NCI-H748 (cell line): ENCODE results near the gene NTMT2.

Experiments used
- DNase-seq: peaks from one replicate; lab custom pipeline; 2025; ENCODE audit not compliant: unreplicated experiment; lab: John Stamatoyannopoulos, UW

Gene NTMT2

DNA sequence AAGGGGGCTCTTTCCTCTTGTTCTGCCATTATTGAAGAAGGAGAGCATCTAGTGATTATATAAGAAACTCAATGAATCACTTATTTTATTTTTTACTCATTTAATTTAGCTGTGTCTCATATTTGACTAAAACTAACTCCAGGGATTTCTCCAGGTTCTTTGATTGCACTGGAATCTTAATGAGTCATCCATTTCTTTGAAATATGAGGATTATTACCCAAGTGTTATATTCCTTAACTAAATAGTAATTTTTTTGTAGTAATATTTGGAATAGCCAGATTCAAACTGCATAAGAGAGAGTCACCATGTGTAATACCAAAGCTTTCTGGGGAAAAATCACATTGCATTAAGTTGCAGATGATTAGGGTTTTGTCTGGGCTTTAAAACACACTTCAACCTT is 59.5 kb downstream of the NTMT2 start:
- no peak for DNase-seq

DNA sequence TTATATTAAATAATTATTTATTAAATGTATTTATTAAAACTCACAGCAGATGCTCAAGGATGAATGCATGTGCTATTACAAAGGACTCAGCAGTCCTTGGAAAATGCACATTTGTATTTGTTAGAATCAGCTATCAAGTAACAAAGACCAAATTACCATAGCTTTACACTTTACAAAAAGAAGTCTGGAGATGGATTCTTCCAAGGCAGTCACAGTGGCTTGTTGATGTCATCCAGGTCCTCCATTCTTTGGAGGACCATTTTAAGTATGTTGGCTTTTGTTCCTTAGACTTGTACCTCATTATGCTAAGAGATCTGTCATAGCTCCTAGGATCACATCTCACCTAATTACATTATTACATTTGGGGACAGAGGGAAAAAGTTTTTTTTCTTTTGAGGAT is 63.4 kb downstream of the NTMT2 start:
- no peak for DNase-seq

DNA sequence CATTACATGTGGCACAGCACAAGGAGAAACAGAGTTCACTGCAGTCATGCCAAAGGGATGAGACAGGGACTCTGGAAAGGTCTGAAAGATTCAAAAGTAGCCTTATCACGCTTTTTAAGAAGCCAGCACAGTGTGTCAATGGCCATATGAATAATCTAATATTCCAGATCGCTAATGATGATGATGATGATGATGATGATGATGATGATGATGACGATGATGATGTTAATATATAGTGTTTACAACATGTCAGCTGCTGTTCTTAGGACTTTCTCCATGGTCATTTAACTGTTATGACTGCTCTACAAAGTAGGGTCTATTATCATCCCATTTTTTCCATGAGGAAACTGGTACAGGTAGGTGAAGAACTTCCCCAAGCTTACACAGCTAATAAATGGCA is 64.4 kb downstream of the NTMT2 start:
- no peak for DNase-seq

DNA sequence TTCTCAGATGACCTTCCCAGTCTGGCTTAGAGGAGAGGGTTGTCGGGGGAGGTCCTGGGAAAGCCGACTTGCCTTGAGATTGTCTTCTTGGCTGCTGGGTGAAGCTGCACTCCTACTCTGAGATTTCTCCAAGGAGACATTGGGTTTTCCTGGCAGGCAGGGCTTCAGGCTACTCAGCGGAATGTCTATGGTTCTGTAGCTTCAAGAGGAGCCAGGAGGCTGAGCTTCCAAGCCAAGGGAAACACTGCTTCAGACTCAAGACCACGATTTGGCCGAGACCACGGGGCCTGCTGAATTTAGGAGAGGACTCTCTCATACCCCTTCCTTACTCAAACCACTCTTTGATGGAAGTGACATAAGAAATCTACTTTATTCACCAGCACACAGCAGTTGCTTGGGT is 67.8 kb downstream of the NTMT2 start:
- no peak for DNase-seq

DNA sequence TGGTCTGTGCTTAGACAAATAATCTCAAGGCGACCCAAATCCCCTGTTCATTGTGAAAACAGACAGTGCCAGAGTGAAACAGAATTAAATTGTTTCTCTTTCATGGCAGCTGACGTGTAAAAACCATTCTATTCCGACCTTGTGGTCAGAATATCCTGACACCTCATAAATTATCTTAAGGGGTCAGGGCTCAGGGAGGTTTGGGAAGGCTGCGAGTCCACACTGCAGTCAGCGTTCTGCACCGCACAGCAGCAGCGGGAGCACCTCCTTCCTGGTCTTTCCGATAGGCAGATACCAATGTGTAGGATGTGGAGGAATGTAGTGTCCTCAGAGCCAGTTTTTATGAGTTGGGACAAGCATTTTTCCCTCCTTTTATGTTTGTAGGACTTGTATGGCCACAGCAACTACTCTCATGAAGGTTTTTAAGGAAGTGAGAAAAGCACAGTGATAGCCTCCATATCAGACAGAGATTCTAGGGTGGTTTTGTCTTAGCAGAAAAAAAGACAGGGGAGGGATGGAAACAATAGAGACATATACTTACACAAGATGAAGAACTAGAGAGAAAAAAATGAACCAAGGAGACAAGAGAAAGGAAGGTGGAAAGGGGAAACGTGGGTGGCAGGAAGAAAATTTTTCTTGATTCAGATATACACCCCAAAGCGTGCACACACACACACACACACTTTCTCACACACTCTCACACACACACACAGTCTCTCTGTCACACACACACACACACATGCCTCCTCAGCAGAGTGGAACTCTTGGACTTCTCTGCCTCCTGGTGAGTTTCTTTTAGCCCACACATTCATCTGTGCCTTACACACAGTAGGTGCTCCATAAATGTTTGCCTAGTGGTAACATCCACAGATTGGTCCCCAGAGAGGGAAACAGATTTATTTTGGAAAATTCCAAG is 68.6 kb downstream of the NTMT2 start:
- no peak for DNase-seq

GRCh38 chr1:170215072-170215885 is 69.5 kb downstream of the NTMT2 start:
- no peak for DNase-seq

- DNase-seq: no peak
Observed at GRCh38 chr1:170217517-170218256, 71.9 kb downstream of the NTMT2 start.

GRCh38 chr1:170218257-170218650 is 72.5 kb downstream of the NTMT2 start:
- DNase-seq: no peak
